Fibroblast of pulmonary artery (primary cell): ENCODE results near the gene RECQL5.
A peak's percentile ranks its signal among the peaks of the same experiment; 100 is the strongest.

Source experiments
- DNase-seq: peaks from one replicate; pipeline ENCODE4 v3.0.0-alpha.2; 2010; ENCODE audit warnings: low read depth
- H3K4me3 ChIP-seq: replicated peaks from 2 replicates; pipeline ENCODE4 v1.5.1; 2011; ENCODE audit warnings: low read depth, mild to moderate bottlenecking, control low read depth, low read length, moderate library complexity
- TF ChIP-seq, protein P1 (sequence below): IDR thresholded peaks from 2 replicates; pipeline ENCODE4 v1.5.1; 2011; ENCODE audit warnings: mild to moderate bottlenecking, control low read depth, low read length, inconsistent platforms; ENCODE audit errors: missing control alignments

RECQL5 gene

DNA sequence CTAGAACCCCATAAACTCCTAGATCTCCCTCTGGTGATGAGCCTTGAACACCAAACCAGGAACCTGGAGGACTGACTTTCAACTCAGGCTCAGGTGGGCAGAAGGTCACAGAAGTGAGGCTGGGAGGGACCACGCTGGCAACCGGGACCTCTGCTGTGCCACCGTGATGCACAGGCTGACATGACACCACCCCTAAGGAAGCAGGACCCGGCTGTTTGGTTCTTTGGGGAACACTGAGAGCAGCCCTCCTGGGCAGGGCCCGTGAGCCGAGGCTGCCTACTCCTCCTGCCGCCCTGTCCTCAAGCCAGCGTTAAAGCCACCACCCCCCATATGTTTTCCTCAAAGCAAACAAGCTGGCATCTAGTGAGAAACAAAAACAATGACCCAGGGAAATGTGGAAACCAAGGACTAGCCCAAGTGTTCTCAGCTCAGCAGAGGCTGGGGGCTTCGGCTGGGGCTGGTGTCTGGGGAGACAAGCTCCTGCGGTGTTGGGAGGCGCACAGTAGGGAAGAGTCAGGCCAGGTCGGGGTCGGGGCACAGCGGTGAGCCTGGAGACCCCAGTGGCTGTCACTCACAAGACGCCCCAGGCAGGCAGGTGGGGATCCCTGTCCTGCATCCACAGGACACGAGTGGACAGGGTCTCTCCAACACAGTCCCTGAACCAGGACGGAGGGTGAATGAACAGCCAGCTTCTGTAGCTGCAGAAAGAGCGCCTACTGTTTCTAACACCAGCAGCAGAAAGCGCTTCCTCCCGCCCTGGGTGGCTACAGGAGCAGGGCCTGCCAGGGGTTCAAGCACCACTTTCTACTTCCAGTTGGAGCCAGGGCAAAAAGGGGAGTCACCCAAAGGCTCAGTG lies 32.0 kb downstream of the RECQL5 start:
- TF ChIP-seq, protein P1, sequence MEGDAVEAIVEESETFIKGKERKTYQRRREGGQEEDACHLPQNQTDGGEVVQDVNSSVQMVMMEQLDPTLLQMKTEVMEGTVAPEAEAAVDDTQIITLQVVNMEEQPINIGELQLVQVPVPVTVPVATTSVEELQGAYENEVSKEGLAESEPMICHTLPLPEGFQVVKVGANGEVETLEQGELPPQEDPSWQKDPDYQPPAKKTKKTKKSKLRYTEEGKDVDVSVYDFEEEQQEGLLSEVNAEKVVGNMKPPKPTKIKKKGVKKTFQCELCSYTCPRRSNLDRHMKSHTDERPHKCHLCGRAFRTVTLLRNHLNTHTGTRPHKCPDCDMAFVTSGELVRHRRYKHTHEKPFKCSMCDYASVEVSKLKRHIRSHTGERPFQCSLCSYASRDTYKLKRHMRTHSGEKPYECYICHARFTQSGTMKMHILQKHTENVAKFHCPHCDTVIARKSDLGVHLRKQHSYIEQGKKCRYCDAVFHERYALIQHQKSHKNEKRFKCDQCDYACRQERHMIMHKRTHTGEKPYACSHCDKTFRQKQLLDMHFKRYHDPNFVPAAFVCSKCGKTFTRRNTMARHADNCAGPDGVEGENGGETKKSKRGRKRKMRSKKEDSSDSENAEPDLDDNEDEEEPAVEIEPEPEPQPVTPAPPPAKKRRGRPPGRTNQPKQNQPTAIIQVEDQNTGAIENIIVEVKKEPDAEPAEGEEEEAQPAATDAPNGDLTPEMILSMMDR: no peak
- H3K4me3 ChIP-seq: no peak overlapping the region
- no peak for DNase-seq

DNA sequence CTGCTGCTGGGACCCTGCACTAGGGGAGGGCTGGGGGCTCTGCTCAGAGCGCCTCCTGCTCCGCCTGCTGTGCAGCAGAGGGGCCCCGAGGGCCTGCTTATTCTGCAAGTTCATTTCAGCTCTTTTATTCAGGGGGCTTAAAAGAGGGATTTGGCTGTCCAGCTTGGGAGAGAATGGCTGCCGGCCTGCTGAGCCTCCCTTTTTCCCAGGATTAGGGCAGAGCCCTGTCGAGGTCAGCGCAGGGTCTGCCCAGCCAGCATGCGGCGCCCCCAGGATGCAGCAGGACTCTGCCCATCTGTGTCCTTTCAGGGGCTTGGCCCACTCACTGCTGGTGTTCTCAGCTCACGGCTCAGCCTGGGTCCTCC lies 32.6 kb downstream of the RECQL5 start:
- TF ChIP-seq, protein P1: no peak
- no peak overlapping the region for H3K4me3 ChIP-seq
- DNase-seq: no peak

DNA sequence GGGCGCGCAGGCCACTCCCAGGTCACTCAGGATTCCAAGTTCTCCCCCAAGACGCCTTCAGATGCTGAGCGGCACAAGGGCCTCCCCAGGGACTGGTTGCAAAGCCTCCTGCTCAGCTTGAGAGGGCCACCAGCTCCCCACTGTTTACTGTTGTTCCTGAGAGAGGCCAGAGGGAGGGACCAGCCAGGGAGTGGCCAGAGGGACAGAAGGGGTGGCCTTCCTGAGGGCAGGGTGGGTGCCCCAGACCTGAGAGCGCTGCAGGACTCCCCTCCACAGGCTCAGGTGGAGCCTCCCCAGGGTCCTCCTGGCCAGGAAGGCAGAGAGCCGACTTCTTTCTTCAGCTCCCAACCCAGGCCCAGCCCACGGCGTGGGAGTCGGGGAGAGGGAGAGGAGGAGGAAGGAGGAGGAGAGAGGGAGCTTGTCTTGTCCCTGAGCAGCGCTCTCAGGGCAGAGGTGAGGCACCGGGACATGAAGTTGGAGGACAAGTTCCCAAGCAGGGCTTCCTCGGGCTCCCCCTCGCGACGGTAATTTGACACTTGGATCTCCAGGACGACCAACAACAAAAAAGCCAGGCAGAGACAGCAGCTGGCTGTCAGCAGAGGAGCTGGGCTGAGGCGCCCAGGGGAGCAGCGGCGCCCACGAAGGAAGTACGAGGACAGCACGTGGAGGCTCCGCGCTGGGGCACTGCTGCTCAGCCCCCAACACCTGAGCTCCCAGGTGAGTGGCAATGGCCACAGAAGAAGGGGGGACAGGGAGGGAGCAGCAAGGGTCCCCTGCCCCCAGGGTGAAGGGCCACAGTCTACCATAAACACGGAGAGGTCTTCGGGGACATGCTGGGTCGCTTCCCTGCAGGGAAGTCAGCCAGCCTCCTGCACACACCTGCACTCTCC lies 33.2 kb downstream of the RECQL5 start:
- DNase-seq: peak; percentile 90
- TF ChIP-seq, protein P1: peak; percentile 71
- no peak overlapping the region for H3K4me3 ChIP-seq

DNA sequence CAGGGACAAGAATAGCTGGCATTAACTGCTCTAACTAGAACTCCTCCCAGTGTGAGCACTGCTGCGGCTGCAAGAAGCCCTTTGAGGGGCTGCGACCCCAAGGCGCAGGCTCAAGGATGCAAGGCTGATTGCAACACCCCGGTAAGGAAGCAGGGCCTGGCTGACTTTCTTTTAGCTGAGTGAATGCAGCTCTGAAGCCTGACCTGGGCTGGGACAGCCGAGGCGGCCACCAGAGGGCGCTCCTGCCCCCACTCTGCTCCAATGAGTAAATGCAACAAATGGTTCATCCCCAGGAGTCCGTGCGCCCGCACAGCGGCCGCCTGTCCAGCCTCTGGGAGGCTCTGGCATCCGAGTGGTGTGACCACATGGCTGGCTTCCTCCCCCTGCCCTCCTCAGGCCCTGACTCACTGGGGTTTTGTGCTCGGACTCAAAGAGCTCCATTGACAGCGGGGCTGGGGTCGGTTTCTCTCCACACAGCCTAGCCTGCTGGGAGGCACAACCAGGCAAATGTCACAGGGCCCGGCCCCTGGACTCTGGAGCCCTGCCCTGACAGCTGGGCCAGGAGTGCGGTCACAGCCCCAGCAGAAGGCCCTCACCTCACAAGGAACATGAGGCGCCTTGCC lies 34.0 kb downstream of the RECQL5 start, which contains the start of gene SMIM5:
Gene SMIM5 (plus strand): TSS at position 572 of the 623 bp plus-strand sequence. CDS start 6,768 bp downstream, outside the sequence.
- DNase-seq: peak; percentile 85
- TF ChIP-seq, protein P1: peak; percentile 90
- H3K4me3 ChIP-seq: no peak within 1 kb of the TSS

DNA sequence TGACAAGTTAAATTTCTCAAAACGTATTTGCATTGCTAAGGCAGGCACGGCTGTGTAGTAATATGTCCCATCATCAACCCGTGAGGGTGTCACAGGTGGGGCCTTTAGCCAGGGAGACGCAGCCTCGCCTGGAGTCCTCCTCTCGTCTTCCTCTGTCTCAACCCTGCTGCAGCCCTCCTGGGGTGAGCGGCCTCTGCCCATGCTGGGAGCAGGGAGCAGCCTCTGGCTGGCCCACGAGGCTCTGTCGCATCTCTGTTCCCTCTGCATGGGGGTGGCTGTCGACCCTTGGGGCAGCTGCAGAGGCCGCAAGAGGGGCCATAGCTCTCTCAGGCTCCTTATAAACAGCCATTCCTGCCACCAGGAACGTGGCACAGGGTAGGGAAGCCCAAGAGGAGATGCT lies 34.5 kb downstream of the RECQL5 start:
- TF ChIP-seq, protein P1: no peak
- H3K4me3 ChIP-seq: no peak overlapping the region

DNA sequence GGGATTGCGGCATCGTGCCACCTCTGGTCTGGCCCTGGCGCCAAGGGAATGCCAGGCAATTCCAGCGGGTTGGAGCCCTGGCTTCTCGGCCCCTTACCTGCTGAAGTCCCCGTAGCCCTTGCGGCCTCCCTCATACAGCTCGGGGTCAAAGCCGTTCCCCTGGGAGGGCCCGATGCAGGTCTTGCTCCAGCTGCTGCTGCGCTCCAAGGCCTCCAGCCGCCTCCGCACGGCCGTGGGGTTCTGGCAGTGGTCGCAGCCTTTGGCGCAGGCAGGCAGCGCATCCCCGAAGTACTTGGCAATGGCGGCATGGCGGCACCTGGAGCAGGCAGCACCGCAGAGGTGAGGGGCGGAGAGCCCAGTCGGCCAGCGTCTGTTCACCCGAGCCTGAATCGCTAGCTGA lies 35.6 kb downstream of the RECQL5 start:
- TF ChIP-seq, protein P1: no peak
- no peak overlapping the region for H3K4me3 ChIP-seq

More for the DNA sequence above, 34.5 kb downstream of the RECQL5 start:
- no peak for DNase-seq

More for the DNA sequence above, 35.6 kb downstream of the RECQL5 start:
- no peak for DNase-seq
